Karpas-422 (cell line): ENCODE data around the gene RABL2A. TPM values are rescaled to one million over a fixed set of nuclear protein-coding genes. Genes with fewer than 3 reads are reported as not detected.
"Not testable (repeated sequence)": the region's sequence is repeated elsewhere in the genome, so short reads cannot be mapped to it uniquely, and the experiment has no call there.

Source experiments
- DNase-seq: peaks from one replicate; pipeline ENCODE4 v3.0.0-alpha.2; 2015
- H2AFZ ChIP-seq: fragments of 200-600 bp; sonication (generic); 2 replicates; pipeline ENCODE4 v1.6.1; 2014; ENCODE audit warnings: antibody characterized with exemption, low read length, mixed read lengths
- H3K27ac ChIP-seq: fragments of 200-600 bp; sonication (generic); 2 replicates; pipeline ENCODE4 v1.5.1; 2014; ENCODE audit warnings: mild to moderate bottlenecking, low read length, moderate library complexity
- H3K27me3 ChIP-seq: fragments of 200-600 bp; sonication (generic); 2 replicates; pipeline ENCODE4 v1.6.1; 2014; ENCODE audit warnings: low read length, mixed read lengths
- H3K36me3 ChIP-seq: fragments of 200-600 bp; sonication (generic); 2 replicates; pipeline ENCODE4 v1.6.1; 2014; ENCODE audit warnings: low read length, mixed read lengths; ENCODE audit not compliant: insufficient read depth
- H3K4me1 ChIP-seq: fragments of 200-600 bp; sonication (generic); 2 replicates; pipeline ENCODE4 v1.6.1; 2014; ENCODE audit warnings: mild to moderate bottlenecking, low read length, mixed read lengths
- H3K4me2 ChIP-seq: fragments of 200-600 bp; sonication (generic); 2 replicates; pipeline ENCODE4 v1.6.1; 2014; ENCODE audit warnings: low read length, low read depth, mild to moderate bottlenecking; ENCODE audit not compliant: poor library complexity, severe bottlenecking
- H3K4me3 ChIP-seq: fragments of 200-600 bp; sonication (generic); 2 replicates; pipeline ENCODE4 v1.5.1; 2014; ENCODE audit warnings: mild to moderate bottlenecking, antibody characterized with exemption, low read length, mixed read lengths
- H3K79me2 ChIP-seq: fragments of 200-600 bp; sonication (generic); 2 replicates; pipeline ENCODE4 v1.6.1; 2014; ENCODE audit warnings: mild to moderate bottlenecking, low read length, mixed read lengths
- H3K9ac ChIP-seq: fragments of 200-600 bp; sonication (generic); 2 replicates; pipeline ENCODE4 v1.6.0; 2014; ENCODE audit warnings: low read length
- H3K9me2 ChIP-seq: fragments of 200-600 bp; sonication (generic), shearing (Covaris generic); replicated peaks from 2 replicates; pipeline ENCODE4 v1.6.0; 2014; ENCODE audit warnings: mild to moderate bottlenecking, low read length, moderate library complexity; ENCODE audit not compliant: insufficient read depth
- H3K9me3 ChIP-seq: fragments of 300-700, 200-600 bp; sonication (generic); 2 replicates; pipeline ENCODE4 v1.6.1; 2014; ENCODE audit warnings: low read length, mixed read lengths
- H4K20me1 ChIP-seq: fragments of 200-600 bp; sonication (generic); 2 replicates; pipeline ENCODE4 v1.6.1; 2014; ENCODE audit warnings: mild to moderate bottlenecking, antibody characterized with exemption, low read length, low read depth; ENCODE audit not compliant: insufficient read depth
- total RNA-seq: library from RNA; depleted of rRNA; stranded (reverse); fragments of >200 nt; shearing (Covaris generic); gene quantifications from 2 replicates; pipeline ENCODE4 v1.2.3, GENCODE V29; 2014; ENCODE audit warnings: low replicate concordance

Gene RABL2A
- total RNA-seq, 1 experiment from 2014 or later: 38.5 TPM

DNA sequence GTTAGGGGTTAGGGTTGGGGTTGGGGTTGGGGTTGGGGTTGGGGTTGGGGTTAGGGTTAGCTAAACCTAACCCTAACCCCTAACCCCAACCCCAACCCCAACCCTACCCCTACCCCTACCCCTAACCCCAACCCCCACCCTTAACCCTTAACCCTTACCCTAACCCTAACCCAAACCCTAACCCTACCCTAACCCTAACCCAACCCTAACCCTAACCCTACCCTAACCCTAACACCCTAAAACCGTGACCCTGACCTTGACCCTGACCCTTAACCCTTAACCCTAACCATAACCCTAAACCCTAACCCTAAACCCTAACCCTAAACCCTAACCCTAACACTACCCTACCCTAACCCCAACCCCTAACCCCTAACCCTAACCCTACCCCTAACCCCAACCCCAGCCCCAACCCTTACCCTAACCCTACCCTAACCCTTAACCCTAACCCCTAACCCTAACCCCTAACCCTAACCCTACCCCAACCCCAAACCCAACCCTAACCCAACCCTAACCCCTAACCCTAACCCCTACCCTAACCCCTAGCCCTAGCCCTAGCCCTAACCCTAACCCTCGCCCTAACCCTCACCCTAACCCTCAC, 24.1 kb upstream of the RABL2A start:
- Histone ChIP-seq H3K9ac (peak overlapping the region; percentile 67), H4K20me1 (no peaks in the 10 kb centered on the region), H3K9me3 (no peaks in the 10 kb centered on the region), H3K27ac (peak overlapping the region; percentile 58), H3K79me2 (no peaks in the 10 kb centered on the region), H3K4me2 (peak overlapping the region; percentile 69), H3K36me3 (no peaks in the 10 kb centered on the region), H3K4me1 (peaks cover 9% of the 10 kb centered on the region), H3K9me2 (no peaks in the 10 kb centered on the region), H3K27me3 (no peaks in the 10 kb centered on the region), H3K4me3 (peak overlapping the region; percentile 66), H2AFZ (no peak overlapping the region)
- DNase-seq: peak; percentile 44

DNA sequence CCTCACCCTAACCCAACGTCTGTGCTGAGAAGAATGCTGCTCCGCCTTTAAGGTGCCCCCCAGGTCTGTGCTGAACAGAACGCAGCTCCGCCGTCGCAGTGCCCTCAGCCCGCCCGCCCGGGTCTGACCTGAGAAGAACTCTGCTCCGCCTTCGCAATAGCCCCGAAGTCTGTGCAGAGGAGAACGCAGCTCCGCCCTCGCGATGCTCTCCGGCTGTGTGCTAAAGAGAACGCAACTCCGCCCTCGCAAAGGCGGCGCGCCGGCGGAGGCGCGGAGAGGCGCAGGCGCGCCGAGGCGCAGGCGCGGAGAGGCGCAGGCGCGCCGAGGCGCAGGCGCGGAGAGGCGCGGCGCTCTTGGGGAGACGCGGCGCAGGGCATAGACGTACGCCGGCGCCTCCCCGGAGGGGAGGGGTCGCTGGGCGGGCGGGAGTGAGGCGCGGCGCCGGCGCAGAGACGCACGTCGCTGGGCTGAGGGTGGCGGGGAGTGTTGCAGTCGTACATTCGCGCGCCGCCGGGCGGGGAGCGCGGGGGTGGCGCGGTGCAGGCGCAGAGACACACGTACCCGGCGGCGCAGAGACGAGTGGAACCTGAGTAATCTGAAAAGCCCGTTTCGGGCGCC, 23.5 kb upstream of the RABL2A start:
- Histone ChIP-seq H3K9ac (peak overlapping the region; percentile 67), H3K27ac (peak overlapping the region; percentile 69), H3K4me3 (peak overlapping the region; percentile 66), H3K4me2 (peak overlapping the region; percentile 69)
- not testable (repeated sequence) for H3K27me3 ChIP-seq, H3K36me3 ChIP-seq, H3K9me2 ChIP-seq, H2AFZ ChIP-seq, H3K9me3 ChIP-seq, H3K4me1 ChIP-seq, H4K20me1 ChIP-seq, H3K79me2 ChIP-seq
- peak; percentile 95 for DNase-seq

DNA sequence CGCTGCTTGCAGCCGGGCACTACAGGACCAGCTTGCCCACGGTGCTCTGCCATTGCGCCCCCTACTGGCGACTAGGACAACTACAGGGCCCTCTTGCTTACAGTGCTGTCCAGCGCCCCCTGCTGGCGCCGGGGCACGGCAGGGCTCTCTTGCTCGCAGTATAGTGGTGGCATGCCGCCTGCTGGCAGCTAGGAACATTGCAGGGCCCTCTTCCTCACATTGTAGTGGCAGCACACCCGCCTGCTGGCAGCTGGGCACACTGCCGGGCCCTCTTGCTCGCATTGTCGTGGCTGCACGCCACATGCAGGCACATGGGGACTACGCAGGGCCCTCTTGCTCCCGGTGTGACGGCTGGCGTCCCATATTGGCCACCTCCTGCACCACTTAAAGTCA, 23.0 kb upstream of the RABL2A start:
- Histone ChIP-seq H3K4me2 (peak overlapping the region; percentile 51), H3K9ac (peak overlapping the region; percentile 65), H3K4me3 (peak overlapping the region; percentile 60; the same call in 1 of the 2 replicates), H3K27ac (peak overlapping the region; percentile 69)
- not testable (repeated sequence) for H2AFZ ChIP-seq, H4K20me1 ChIP-seq, H3K4me1 ChIP-seq, H3K36me3 ChIP-seq, H3K9me2 ChIP-seq, H3K79me2 ChIP-seq, H3K27me3 ChIP-seq, H3K9me3 ChIP-seq
- DNase-seq: peak; percentile 97

DNA sequence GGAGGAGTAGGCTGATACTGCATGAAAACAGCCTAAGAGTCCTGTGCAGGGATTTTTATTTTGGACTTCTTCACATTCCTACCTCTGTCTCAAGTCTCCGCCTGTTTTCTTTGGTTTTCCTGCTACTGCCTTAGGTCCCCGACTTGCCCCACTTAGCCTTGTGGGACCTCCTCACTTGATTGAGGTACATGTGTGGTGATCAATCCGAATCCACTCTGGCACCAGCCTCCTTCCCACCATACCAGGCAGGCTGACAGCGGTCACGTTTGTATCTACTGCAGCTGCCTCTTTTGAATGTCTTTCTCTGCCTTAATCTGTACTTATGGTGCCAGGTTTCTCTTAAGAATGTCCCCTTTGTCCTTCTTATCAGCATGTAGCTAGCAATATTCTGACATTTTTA, 22.4 kb upstream of the RABL2A start:
- H4K20me1 ChIP-seq, H2AFZ ChIP-seq, H3K27me3 ChIP-seq, H3K36me3 ChIP-seq, H3K79me2 ChIP-seq, H3K9me3 ChIP-seq, DNase-seq, H3K9me2 ChIP-seq, H3K9ac ChIP-seq, H3K4me1 ChIP-seq: not testable (repeated sequence)
- Histone ChIP-seq H3K4me3 (0 out of 2 replicates have a peak overlapping the region, but pooled peaks have one; percentile 60), H3K4me2 (peak overlapping the region; percentile 15), H3K27ac (peak overlapping the region; percentile 37; the same call in 1 of the 2 replicates)

DNA sequence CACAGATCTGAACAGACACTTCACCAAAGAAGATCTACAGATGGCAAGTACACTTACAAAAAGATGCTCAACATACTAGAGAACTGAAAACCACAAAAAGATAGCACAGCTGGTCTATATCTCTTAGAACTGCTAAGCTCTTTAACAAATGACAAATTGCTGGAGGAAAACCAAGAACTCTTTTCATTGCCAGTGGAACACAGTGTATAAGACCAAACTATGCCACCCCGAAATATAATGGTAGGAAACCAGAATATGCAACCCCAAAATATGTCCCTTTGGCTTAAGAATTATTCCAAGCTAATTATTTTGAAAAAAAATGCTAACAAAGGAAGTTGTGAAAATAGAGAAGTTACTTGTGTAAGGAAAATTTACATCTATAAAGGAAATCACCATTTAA, 21.0 kb upstream of the RABL2A start:
- H3K27me3 ChIP-seq, H3K9me2 ChIP-seq, H2AFZ ChIP-seq, H3K4me3 ChIP-seq, H3K9ac ChIP-seq, H3K36me3 ChIP-seq, H3K27ac ChIP-seq, H3K9me3 ChIP-seq, H4K20me1 ChIP-seq, H3K4me1 ChIP-seq, DNase-seq, H3K4me2 ChIP-seq, H3K79me2 ChIP-seq: not testable (repeated sequence)

DNA sequence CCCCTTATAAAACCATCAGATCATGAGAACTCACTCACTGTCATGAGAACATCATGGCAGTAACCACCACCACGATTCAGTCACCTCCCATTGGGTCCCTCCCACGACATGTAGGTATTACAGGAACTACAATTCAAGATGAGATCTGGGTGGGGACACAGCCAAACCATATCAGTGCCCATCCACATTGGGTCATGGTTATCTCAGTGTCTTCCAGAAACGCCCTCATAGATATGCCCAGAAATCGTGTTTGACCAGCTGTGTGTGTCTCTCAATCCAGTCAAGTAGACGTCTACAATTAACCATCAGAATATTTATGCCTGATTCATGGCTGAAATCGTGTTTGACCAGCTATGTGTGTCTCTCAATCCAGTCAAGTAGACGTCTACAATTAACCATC, 17.2 kb upstream of the RABL2A start:
- not testable (repeated sequence) for H2AFZ ChIP-seq, DNase-seq, H3K4me3 ChIP-seq, H3K9ac ChIP-seq, H4K20me1 ChIP-seq, H3K9me3 ChIP-seq, H3K79me2 ChIP-seq, H3K27me3 ChIP-seq, H3K27ac ChIP-seq, H3K4me1 ChIP-seq, H3K36me3 ChIP-seq, H3K4me2 ChIP-seq, H3K9me2 ChIP-seq

DNA sequence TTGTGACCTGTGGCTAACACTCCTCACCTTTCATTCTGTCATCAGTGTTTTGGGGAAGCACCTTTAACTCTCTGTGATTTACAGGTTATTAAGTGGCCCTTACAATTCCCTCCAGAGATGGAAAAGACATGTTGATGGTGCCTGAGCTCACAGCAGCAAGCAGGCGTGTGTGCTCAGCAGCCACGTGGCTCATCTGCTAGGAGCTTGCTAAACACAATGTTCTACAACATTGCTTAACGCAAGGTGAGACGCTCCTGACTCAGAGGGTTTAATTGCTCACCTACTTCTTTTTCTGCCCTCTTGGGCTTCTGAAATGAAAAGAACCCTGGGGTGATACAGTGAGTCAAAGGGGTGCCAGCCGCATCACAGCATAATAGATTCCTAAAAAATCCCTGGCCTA, 6.1 kb upstream of the RABL2A start:
- not testable (repeated sequence) for H3K4me1 ChIP-seq, H3K27me3 ChIP-seq, H2AFZ ChIP-seq, H3K9ac ChIP-seq, H3K4me3 ChIP-seq, H3K27ac ChIP-seq, H3K36me3 ChIP-seq, DNase-seq, H3K4me2 ChIP-seq, H3K9me2 ChIP-seq, H3K79me2 ChIP-seq, H3K9me3 ChIP-seq, H4K20me1 ChIP-seq

DNA sequence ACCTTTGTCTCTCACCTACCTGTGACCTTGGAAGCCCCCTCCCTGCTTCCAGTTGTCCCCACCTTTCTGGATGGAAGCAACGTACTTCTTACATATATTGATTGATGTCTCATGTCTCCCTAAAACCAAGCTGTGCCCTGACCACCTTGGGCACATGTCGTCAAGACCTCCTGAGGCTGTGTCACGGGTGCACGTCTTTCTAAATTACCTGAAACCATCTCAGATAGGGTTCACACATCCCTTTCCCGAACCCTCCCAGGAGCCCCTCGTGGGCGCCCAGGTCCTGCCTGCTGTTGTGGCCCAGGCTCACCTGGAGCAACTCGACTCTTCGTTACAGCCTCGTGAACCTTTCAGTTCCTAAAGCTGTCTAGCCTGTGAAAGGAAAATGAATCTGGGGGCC, 1.2 kb upstream of the RABL2A start:
- peak overlapping the region; percentile 55; the same call in 1 of the 2 replicates for H3K9ac ChIP-seq
- H3K4me3 ChIP-seq: peak overlapping the region; percentile 72
- H3K4me2 ChIP-seq: peak overlapping the region; percentile 76
- not testable (repeated sequence) for H3K9me3 ChIP-seq, H2AFZ ChIP-seq, H3K27ac ChIP-seq, DNase-seq, H4K20me1 ChIP-seq, H3K36me3 ChIP-seq, H3K9me2 ChIP-seq, H3K27me3 ChIP-seq
- H3K4me1 ChIP-seq: peaks cover 11% of the 10 kb centered on the region
- peaks cover 12% of the 10 kb centered on the region; the same call in 1 of the 2 replicates for H3K79me2 ChIP-seq
